GM23338 (cell line): ENCODE results near the gene MVB12B. TPM values are rescaled to one million over a fixed set of nuclear protein-coding genes. Genes with fewer than 3 reads are reported as not detected.

ENCODE experiments used
- ATAC-seq: fragments of 200-7000 bp; cut with Tn5 transposase; 3 replicates; pipeline ENCODE4 v1.9.1; 2020
- DNase-seq: peaks from one replicate; pipeline ENCODE4 v3.0.0-alpha.2; 2015; ENCODE audit warnings: low spot score
- H2AFZ ChIP-seq: fragments of 200-600 bp; sonication (generic); 2 replicates; pipeline ENCODE4 v1.8.0; 2016; ENCODE audit warnings: antibody characterized with exemption, mild to moderate bottlenecking, moderate library complexity
- H3F3A ChIP-seq: fragments of 200-600 bp; sonication (generic); replicated peaks from 2 replicates; pipeline ENCODE4 v1.8.0; 2017; ENCODE audit warnings: antibody characterized with exemption, mixed run types, low read depth
- H3K27ac ChIP-seq: fragments of 200-600 bp; sonication (generic); 2 replicates; pipeline ENCODE4 v1.6.1; 2016; ENCODE audit warnings: low read depth
- H3K27me3 ChIP-seq: fragments of 200-600 bp; sonication (generic); 2 replicates; pipeline ENCODE4 v1.8.0; 2016; ENCODE audit warnings: mild to moderate bottlenecking, mixed run types, moderate library complexity; ENCODE audit not compliant: insufficient read depth
- H3K36me3 ChIP-seq: fragments of 200-600 bp; sonication (generic); 2 replicates; pipeline ENCODE4 v1.8.0; 2016; ENCODE audit warnings: mild to moderate bottlenecking; ENCODE audit not compliant: insufficient read depth
- H3K4me1 ChIP-seq: fragments of 200-600 bp; sonication (generic); 2 replicates; pipeline ENCODE4 v1.8.0; 2016; ENCODE audit warnings: mild to moderate bottlenecking, moderate library complexity; ENCODE audit not compliant: insufficient read depth
- H3K4me2 ChIP-seq: fragments of 200-600 bp; sonication (generic); 2 replicates; pipeline ENCODE4 v1.7.1; 2017; ENCODE audit warnings: mixed run types
- H3K4me3 ChIP-seq: fragments of 200-600 bp; sonication (generic); 2 replicates; pipeline ENCODE4 v1.6.1; 2016; ENCODE audit warnings: mixed run types
- H3K79me2 ChIP-seq: fragments of 200-600 bp; sonication (generic); replicated peaks from 2 replicates; pipeline ENCODE4 v1.8.0; 2017; ENCODE audit warnings: mild to moderate bottlenecking; ENCODE audit not compliant: insufficient read depth
- H3K9me2 ChIP-seq: fragments of 200-600 bp; sonication (generic); 2 replicates; pipeline ENCODE4 v1.8.0; 2017; ENCODE audit not compliant: insufficient read depth
- H4K20me1 ChIP-seq: fragments of 200-600 bp; sonication (generic); replicated peaks from 2 replicates; pipeline ENCODE4 v1.8.0; 2017; ENCODE audit warnings: mild to moderate bottlenecking; ENCODE audit not compliant: insufficient read depth
- H3K27ac Mint-ChIP-seq: 2 replicates; pipeline ENCODE4 v1.8.0; 2020; ENCODE audit warnings: inconsistent platforms, mild to moderate bottlenecking, moderate library complexity, mixed read lengths
- H3K27me3 Mint-ChIP-seq: 3 replicates; pipeline ENCODE4 v1.8.0; 2022; ENCODE audit warnings: low read depth, mild to moderate bottlenecking, moderate library complexity, mixed read lengths, inconsistent platforms; ENCODE audit not compliant: insufficient read depth, poor library complexity
- H3K36me3 Mint-ChIP-seq: 3 replicates; pipeline ENCODE4 v1.8.0; 2021; ENCODE audit warnings: low read depth, mild to moderate bottlenecking, inconsistent platforms, moderate library complexity, mixed read lengths
- H3K4me1 Mint-ChIP-seq: 3 replicates; pipeline ENCODE4 v1.8.0; 2020; ENCODE audit warnings: mild to moderate bottlenecking, inconsistent platforms, mixed read lengths
- H3K4me3 Mint-ChIP-seq: 3 replicates; pipeline ENCODE4 v1.8.0; 2021; ENCODE audit warnings: moderate library complexity, mild to moderate bottlenecking, inconsistent platforms, mixed read lengths
- H3K9me3 Mint-ChIP-seq: 3 replicates; pipeline ENCODE4 v1.8.0; 2020; ENCODE audit warnings: moderate library complexity, mild to moderate bottlenecking, inconsistent platforms, mixed read lengths
- CREB1 ChIP-seq: fragments of 250-450 bp; sonication (Bioruptor Pico); IDR thresholded peaks from 2 replicates; pipeline ENCODE4 v1.5.0; 2020; ENCODE audit warnings: low read depth, mild to moderate bottlenecking, moderate library complexity
- EZH2 ChIP-seq: fragments of 200-600 bp; sonication (generic); IDR thresholded peaks from one replicate; pipeline ENCODE4 v1.8.0; 2017; ENCODE audit warnings: antibody characterized with exemption, mild to moderate bottlenecking, low read depth; ENCODE audit not compliant: unreplicated experiment
- EZH2phosphoT487 ChIP-seq: fragments of 200-600 bp; sonication (generic); IDR thresholded peaks from one replicate; pipeline ENCODE4 v1.8.1; 2018; ENCODE audit warnings: antibody characterized with exemption; ENCODE audit not compliant: unreplicated experiment
- JUNB ChIP-seq: IDR thresholded peaks from one replicate; pipeline ENCODE4 v1.6.1; 2016; ENCODE audit warnings: antibody characterized with exemption; ENCODE audit not compliant: unreplicated experiment
- NANOG ChIP-seq: IDR thresholded peaks from 2 replicates; pipeline ENCODE4 v1.6.1; 2016; ENCODE audit warnings: antibody characterized with exemption, borderline replicate concordance
- POLR2AphosphoS5 ChIP-seq: IDR thresholded peaks from 2 replicates; pipeline ENCODE4 v1.6.1; 2016; ENCODE audit warnings: antibody characterized with exemption, low read depth
- STAT1 ChIP-seq: IDR thresholded peaks from one replicate; pipeline ENCODE4 v1.6.1; 2016; ENCODE audit warnings: antibody characterized with exemption; ENCODE audit not compliant: unreplicated experiment
- ZNF114 ChIP-seq: fragments of 250-450 bp; sonication (Bioruptor Pico); IDR thresholded peaks from 2 replicates; pipeline ENCODE4 v1.5.0; 2020; ENCODE audit warnings: mild to moderate bottlenecking, moderate library complexity
- ZNF331 ChIP-seq: fragments of 250-450 bp; sonication (Bioruptor Pico); IDR thresholded peaks from 2 replicates; pipeline ENCODE4 v1.5.0; 2020; ENCODE audit warnings: low read depth, mild to moderate bottlenecking, moderate library complexity
- polyA plus RNA-seq: library from polyadenylated mRNA; unstranded; fragments of >200 nt; fragmentation: Nextera tagmentation; extraction: Ambion mirVana; gene quantifications from 2 replicates; pipeline ENCODE4 v1.2.1, GENCODE V29; 2016
- total RNA-seq: library from RNA; depleted of rRNA; stranded (reverse); fragments of >200 nt; shearing (Covaris generic); gene quantifications from 2 replicates; pipeline ENCODE4 v1.2.3, GENCODE V29; 2014
- TF ChIP-seq, protein P1 (sequence below): fragments of 250-450 bp; sonication (Bioruptor Pico); IDR thresholded peaks from 2 replicates; pipeline ENCODE4 v1.5.0; 2020; ENCODE audit warnings: mild to moderate bottlenecking, moderate library complexity
- TF ChIP-seq, protein P2 (sequence below), 2 experiments: fragments of 200-600 bp in 1 of 2; sonication (generic) in 1 of 2; conservative IDR thresholded peaks; 2 replicates each; pipeline versions ENCODE4 v1.5.1 to v1.6.1; 2016 to 2017; ENCODE audit warnings: antibody characterized with exemption in 2 of 2, low read depth in 2 of 2, mild to moderate bottlenecking in 2 of 2, moderate library complexity in 1 of 2
- TF ChIP-seq, protein P3 (sequence below): IDR thresholded peaks from one replicate; pipeline ENCODE4 v1.6.1; 2018; ENCODE audit warnings: antibody characterized with exemption; ENCODE audit not compliant: unreplicated experiment
- TF ChIP-seq, protein P4 (sequence below): IDR thresholded peaks from 2 replicates; pipeline ENCODE4 v1.6.1; 2016; ENCODE audit warnings: antibody characterized with exemption

MVB12B gene
- total and polyA plus RNA-seq, 2 experiments from 2014 or later = 1.9 to 6.6 TPM

DNA sequence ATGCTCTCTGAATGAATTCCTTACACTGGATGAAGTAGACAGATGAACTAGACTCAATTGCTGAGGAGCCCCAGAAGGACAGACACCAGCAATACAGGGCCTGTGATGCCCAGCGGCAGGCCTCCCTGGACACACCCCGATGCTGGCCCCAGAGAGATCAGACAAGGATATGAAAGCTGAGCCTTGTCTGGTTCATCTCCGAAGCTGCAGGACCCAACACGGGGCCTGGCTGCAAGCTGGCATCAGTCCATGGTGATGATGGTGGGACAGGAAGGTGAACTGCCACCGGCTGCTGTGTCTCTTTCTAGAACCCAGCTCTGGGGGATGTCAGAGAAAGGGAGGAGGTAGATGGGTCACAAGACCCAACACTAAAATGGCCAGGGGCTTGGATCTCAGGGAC is 183.1 kb downstream of the MVB12B start:
- H3K36me3 ChIP-seq = no peaks in the 10 kb centered on the region
- H3K27ac Mint-ChIP-seq = no peak overlapping the region
- no peak overlapping the region for H3K4me3 Mint-ChIP-seq
- H3K79me2 ChIP-seq = no peaks in the 10 kb centered on the region
- ATAC-seq = no peak
- no peaks in the 10 kb centered on the region for H3K9me3 Mint-ChIP-seq
- H3K9me2 ChIP-seq = no peaks in the 10 kb centered on the region
- H3K4me1 Mint-ChIP-seq = peaks cover 13% of the 10 kb centered on the region
- no peak overlapping the region for H3K4me3 ChIP-seq
- no peaks in the 10 kb centered on the region for H3F3A ChIP-seq
- no peaks in the 10 kb centered on the region for H4K20me1 ChIP-seq
- peaks cover 3% of the 10 kb centered on the region; the same call in 1 of the 2 replicates for H3K27me3 ChIP-seq
- DNase-seq = no peak
- H3K27me3 Mint-ChIP-seq = peaks cover 14% of the 10 kb centered on the region
- no peak for TF ChIP-seq EZH2phosphoT487
- TF ChIP-seq ZNF114 (CRISPR knock-in tag) = no peak
- TF ChIP-seq, protein P1, sequence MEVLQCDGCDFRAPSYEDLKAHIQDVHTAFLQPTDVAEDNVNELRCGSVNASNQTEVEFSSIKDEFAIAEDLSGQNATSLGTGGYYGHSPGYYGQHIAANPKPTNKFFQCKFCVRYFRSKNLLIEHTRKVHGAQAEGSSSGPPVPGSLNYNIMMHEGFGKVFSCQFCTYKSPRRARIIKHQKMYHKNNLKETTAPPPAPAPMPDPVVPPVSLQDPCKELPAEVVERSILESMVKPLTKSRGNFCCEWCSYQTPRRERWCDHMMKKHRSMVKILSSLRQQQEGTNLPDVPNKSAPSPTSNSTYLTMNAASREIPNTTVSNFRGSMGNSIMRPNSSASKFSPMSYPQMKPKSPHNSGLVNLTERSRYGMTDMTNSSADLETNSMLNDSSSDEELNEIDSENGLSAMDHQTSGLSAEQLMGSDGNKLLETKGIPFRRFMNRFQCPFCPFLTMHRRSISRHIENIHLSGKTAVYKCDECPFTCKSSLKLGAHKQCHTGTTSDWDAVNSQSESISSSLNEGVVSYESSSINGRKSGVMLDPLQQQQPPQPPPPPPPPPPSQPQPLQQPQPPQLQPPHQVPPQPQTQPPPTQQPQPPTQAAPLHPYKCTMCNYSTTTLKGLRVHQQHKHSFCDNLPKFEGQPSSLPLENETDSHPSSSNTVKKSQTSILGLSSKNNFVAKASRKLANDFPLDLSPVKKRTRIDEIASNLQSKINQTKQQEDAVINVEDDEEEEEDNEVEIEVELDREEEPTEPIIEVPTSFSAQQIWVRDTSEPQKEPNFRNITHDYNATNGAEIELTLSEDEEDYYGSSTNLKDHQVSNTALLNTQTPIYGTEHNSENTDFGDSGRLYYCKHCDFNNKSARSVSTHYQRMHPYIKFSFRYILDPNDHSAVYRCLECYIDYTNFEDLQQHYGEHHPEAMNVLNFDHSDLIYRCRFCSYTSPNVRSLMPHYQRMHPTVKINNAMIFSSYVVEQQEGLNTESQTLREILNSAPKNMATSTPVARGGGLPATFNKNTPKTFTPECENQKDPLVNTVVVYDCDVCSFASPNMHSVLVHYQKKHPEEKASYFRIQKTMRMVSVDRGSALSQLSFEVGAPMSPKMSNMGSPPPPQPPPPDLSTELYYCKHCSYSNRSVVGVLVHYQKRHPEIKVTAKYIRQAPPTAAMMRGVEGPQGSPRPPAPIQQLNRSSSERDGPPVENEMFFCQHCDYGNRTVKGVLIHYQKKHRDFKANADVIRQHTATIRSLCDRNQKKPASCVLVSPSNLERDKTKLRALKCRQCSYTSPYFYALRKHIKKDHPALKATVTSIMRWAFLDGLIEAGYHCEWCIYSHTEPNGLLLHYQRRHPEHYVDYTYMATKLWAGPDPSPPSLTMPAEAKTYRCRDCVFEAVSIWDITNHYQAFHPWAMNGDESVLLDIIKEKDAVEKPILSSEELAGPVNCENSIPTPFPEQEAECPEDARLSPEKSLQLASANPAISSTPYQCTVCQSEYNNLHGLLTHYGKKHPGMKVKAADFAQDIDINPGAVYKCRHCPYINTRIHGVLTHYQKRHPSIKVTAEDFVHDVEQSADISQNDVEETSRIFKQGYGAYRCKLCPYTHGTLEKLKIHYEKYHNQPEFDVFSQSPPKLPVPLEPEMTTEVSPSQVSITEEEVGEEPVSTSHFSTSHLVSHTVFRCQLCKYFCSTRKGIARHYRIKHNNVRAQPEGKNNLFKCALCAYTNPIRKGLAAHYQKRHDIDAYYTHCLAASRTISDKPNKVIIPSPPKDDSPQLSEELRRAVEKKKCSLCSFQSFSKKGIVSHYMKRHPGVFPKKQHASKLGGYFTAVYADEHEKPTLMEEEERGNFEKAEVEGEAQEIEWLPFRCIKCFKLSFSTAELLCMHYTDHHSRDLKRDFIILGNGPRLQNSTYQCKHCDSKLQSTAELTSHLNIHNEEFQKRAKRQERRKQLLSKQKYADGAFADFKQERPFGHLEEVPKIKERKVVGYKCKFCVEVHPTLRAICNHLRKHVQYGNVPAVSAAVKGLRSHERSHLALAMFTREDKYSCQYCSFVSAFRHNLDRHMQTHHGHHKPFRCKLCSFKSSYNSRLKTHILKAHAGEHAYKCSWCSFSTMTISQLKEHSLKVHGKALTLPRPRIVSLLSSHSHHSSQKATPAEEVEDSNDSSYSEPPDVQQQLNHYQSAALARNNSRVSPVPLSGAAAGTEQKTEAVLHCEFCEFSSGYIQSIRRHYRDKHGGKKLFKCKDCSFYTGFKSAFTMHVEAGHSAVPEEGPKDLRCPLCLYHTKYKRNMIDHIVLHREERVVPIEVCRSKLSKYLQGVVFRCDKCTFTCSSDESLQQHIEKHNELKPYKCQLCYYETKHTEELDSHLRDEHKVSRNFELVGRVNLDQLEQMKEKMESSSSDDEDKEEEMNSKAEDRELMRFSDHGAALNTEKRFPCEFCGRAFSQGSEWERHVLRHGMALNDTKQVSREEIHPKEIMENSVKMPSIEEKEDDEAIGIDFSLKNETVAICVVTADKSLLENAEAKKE = no peak
- TF ChIP-seq, protein P2, sequence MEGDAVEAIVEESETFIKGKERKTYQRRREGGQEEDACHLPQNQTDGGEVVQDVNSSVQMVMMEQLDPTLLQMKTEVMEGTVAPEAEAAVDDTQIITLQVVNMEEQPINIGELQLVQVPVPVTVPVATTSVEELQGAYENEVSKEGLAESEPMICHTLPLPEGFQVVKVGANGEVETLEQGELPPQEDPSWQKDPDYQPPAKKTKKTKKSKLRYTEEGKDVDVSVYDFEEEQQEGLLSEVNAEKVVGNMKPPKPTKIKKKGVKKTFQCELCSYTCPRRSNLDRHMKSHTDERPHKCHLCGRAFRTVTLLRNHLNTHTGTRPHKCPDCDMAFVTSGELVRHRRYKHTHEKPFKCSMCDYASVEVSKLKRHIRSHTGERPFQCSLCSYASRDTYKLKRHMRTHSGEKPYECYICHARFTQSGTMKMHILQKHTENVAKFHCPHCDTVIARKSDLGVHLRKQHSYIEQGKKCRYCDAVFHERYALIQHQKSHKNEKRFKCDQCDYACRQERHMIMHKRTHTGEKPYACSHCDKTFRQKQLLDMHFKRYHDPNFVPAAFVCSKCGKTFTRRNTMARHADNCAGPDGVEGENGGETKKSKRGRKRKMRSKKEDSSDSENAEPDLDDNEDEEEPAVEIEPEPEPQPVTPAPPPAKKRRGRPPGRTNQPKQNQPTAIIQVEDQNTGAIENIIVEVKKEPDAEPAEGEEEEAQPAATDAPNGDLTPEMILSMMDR (conservative IDR thresholded peaks at IDR 0.05; ENCODE audit: low read depth in 2 of 2) = no peak
- TF ChIP-seq ZNF331 (CRISPR knock-in tag) = no peak
- TF ChIP-seq, protein P3, sequence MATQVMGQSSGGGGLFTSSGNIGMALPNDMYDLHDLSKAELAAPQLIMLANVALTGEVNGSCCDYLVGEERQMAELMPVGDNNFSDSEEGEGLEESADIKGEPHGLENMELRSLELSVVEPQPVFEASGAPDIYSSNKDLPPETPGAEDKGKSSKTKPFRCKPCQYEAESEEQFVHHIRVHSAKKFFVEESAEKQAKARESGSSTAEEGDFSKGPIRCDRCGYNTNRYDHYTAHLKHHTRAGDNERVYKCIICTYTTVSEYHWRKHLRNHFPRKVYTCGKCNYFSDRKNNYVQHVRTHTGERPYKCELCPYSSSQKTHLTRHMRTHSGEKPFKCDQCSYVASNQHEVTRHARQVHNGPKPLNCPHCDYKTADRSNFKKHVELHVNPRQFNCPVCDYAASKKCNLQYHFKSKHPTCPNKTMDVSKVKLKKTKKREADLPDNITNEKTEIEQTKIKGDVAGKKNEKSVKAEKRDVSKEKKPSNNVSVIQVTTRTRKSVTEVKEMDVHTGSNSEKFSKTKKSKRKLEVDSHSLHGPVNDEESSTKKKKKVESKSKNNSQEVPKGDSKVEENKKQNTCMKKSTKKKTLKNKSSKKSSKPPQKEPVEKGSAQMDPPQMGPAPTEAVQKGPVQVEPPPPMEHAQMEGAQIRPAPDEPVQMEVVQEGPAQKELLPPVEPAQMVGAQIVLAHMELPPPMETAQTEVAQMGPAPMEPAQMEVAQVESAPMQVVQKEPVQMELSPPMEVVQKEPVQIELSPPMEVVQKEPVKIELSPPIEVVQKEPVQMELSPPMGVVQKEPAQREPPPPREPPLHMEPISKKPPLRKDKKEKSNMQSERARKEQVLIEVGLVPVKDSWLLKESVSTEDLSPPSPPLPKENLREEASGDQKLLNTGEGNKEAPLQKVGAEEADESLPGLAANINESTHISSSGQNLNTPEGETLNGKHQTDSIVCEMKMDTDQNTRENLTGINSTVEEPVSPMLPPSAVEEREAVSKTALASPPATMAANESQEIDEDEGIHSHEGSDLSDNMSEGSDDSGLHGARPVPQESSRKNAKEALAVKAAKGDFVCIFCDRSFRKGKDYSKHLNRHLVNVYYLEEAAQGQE = no peak
- TF ChIP-seq CREB1 (CRISPR knock-in tag) = no peak
- no peak for TF ChIP-seq NANOG
- no peak for TF ChIP-seq JUNB
- TF ChIP-seq EZH2 = no peak
- TF ChIP-seq, protein P4, sequence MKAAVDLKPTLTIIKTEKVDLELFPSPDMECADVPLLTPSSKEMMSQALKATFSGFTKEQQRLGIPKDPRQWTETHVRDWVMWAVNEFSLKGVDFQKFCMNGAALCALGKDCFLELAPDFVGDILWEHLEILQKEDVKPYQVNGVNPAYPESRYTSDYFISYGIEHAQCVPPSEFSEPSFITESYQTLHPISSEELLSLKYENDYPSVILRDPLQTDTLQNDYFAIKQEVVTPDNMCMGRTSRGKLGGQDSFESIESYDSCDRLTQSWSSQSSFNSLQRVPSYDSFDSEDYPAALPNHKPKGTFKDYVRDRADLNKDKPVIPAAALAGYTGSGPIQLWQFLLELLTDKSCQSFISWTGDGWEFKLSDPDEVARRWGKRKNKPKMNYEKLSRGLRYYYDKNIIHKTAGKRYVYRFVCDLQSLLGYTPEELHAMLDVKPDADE = no peak
- TF ChIP-seq STAT1 = no peak
- no peak for TF ChIP-seq POLR2AphosphoS5
- H3K4me1 ChIP-seq = no peaks in the 10 kb centered on the region
- H3K36me3 Mint-ChIP-seq = no peaks in the 10 kb centered on the region
- no peak overlapping the region for H3K4me2 ChIP-seq
- no peak overlapping the region for H3K27ac ChIP-seq
- H2AFZ ChIP-seq = no peak overlapping the region
